HEK293 (cell line): ENCODE results near the gene KDM4C.
A peak's percentile ranks its signal among the peaks of the same experiment; 100 is the strongest.
"Not testable (repeated sequence)": the region's sequence is repeated elsewhere in the genome, so short reads cannot be mapped to it uniquely, and the experiment has no call there.

Experiments
- CTCF ChIA-PET: fragments of 350-600 bp; formaldehyde crosslinking; extraction: SDS; loops from one replicate; lab custom pipeline; 2021; ENCODE audit warnings: antibody characterized with exemption; lab: Yijun Ruan, JAX
- POLR2A ChIA-PET: fragments of 300-600 bp; formaldehyde crosslinking; extraction: SDS; loops from one replicate; lab custom pipeline; 2020; ENCODE audit warnings: antibody characterized with exemption, inconsistent platforms; lab: Yijun Ruan, JAX
- H3K27ac ChIP-seq: fragments of 200-500 bp; sonication (Bioruptor generic); 2 replicates; pipeline ENCODE4 v1.5.1; 2014; ENCODE audit warnings: low read depth, low read length, control low read depth, inconsistent platforms; ENCODE audit errors: extremely low read depth
- H3K36me3 ChIP-seq, 2 experiments: fragments of 200-500 bp in 1 of 2; sonication (Bioruptor generic) in 1 of 2; 1 replicate in 1 of 2; 2 replicates in 1 of 2; pipeline ENCODE4 v1.5.1; 2014 to 2017; ENCODE audit warnings: inconsistent platforms in 2 of 2, low read length in 2 of 2; ENCODE audit not compliant: control insufficient read depth in 2 of 2, insufficient read depth in 1 of 2
- H3K4me1 ChIP-seq: fragments of 200-500 bp; sonication (Bioruptor generic); 2 replicates; pipeline ENCODE4 v1.5.1; 2014; ENCODE audit warnings: mild to moderate bottlenecking, low read length, inconsistent platforms; ENCODE audit not compliant: control insufficient read depth, insufficient read depth
- H3K4me3 ChIP-seq: 2 replicates; pipeline ENCODE4 v1.5.1; 2011; ENCODE audit warnings: low read depth, mild to moderate bottlenecking, control low read depth, low read length, moderate library complexity
- H3K9me3 ChIP-seq: fragments of 200-500 bp; sonication (Bioruptor generic); 2 replicates; pipeline ENCODE4 v1.5.1; 2014; ENCODE audit warnings: low read depth, low read length, inconsistent platforms; ENCODE audit not compliant: control insufficient read depth, insufficient read depth
- BCL11A ChIP-seq: fragments of 450-650 bp; formaldehyde crosslinking; IDR thresholded peaks from 2 replicates; pipeline ENCODE4 v1.5.1; 2016; ENCODE audit warnings: low read depth, missing biosample characterization, missing genetic modification characterization
- BCL6B ChIP-seq: fragments of 450-650 bp; formaldehyde crosslinking; IDR thresholded peaks from 2 replicates; pipeline ENCODE4 v1.5.1; 2017; ENCODE audit warnings: missing biosample characterization, missing genetic modification characterization
- MEIS1 ChIP-seq: sonication (generic); formaldehyde crosslinking; IDR thresholded peaks from 2 replicates; pipeline ENCODE4 v1.8.1; 2022; ENCODE audit warnings: missing genetic modification reagents, mild to moderate bottlenecking, borderline replicate concordance
- PRDM10 ChIP-seq: fragments of 450-650 bp; formaldehyde crosslinking; IDR thresholded peaks from 2 replicates; pipeline ENCODE4 v1.5.1; 2016; ENCODE audit warnings: missing biosample characterization, missing genetic modification characterization
- SP3 ChIP-seq: fragments of 450-650 bp; formaldehyde crosslinking; IDR thresholded peaks from 2 replicates; pipeline ENCODE4 v1.5.1; 2016; ENCODE audit warnings: missing biosample characterization, missing genetic modification characterization
- ZBTB26 ChIP-seq: fragments of 450-650 bp; formaldehyde crosslinking; optimal IDR thresholded peaks from 2 replicates; pipeline ENCODE3; 2016; ENCODE audit warnings: missing biosample characterization, mild to moderate bottlenecking, missing genetic modification characterization
- ZBTB49 ChIP-seq: fragments of 450-650 bp; formaldehyde crosslinking; IDR thresholded peaks from 2 replicates; pipeline ENCODE4 v1.5.1; 2016; ENCODE audit warnings: missing biosample characterization, missing genetic modification characterization, low read depth
- ZBTB6 ChIP-seq: fragments of 450-650 bp; formaldehyde crosslinking; IDR thresholded peaks from 2 replicates; pipeline ENCODE4 v1.5.1; 2017; ENCODE audit warnings: missing biosample characterization, missing genetic modification characterization
- ZNF175 ChIP-seq: fragments of 450-650 bp; formaldehyde crosslinking; IDR thresholded peaks from 2 replicates; pipeline ENCODE4 v1.5.1; 2016; ENCODE audit warnings: missing biosample characterization, missing genetic modification characterization
- ZNF26 ChIP-seq: fragments of 450-650 bp; formaldehyde crosslinking; IDR thresholded peaks from 2 replicates; pipeline ENCODE4 v1.5.1; 2016; ENCODE audit warnings: missing biosample characterization, missing genetic modification characterization
- ZNF350 ChIP-seq: fragments of 450-650 bp; formaldehyde crosslinking; IDR thresholded peaks from 2 replicates; pipeline ENCODE4 v1.5.0; 2017; ENCODE audit warnings: missing biosample characterization, mild to moderate bottlenecking, missing genetic modification characterization
- ZNF416 ChIP-seq: fragments of 450-650 bp; formaldehyde crosslinking; IDR thresholded peaks from 2 replicates; pipeline ENCODE4 v1.5.1; 2016; ENCODE audit warnings: missing biosample characterization, missing genetic modification characterization
- ZNF561 ChIP-seq: fragments of 450-650 bp; IDR thresholded peaks from 2 replicates; pipeline ENCODE4 v1.5.1; 2018; ENCODE audit warnings: missing biosample characterization, missing genetic modification characterization, borderline replicate concordance
- ZNF704 ChIP-seq: fragments of 450-650 bp; formaldehyde crosslinking; IDR thresholded peaks from 2 replicates; pipeline ENCODE4 v1.5.1; 2016; ENCODE audit warnings: missing biosample characterization, missing genetic modification characterization

KDM4C gene

GRCh38 chr9:6946583-6947166 is 188.9 kb downstream of the KDM4C start (continued):
- TF ChIP-seq ZBTB49 (tag by site-specific recombination) (no peak), ZBTB26 (tag by site-specific recombination) (no peak)
- TF ChIP-seq, all 188 proteins: peak for 0

GRCh38 chr9:6948921-6949320 is 191.1 kb downstream of the KDM4C start:
- H3K36me3 ChIP-seq, CTCF ChIA-PET, H3K4me1 ChIP-seq, POLR2A ChIA-PET, H3K9me3 ChIP-seq, H3K4me3 ChIP-seq, H3K27ac ChIP-seq: not testable (repeated sequence)

- Histone ChIP-seq H3K4me1 (0 out of 2 replicates have a peak, but pooled peaks cover 5% of the 10 kb centered on the region), H3K9me3 (no peaks in the 10 kb centered on the region), H3K27ac (no peak overlapping the region), H3K4me3 (no peak overlapping the region), H3K36me3 (no peaks in the 10 kb centered on the region)
- ChIA-PET POLR2A (no interaction called here), CTCF (interaction anchor here (0.7 kb wide), 1 partner anchor 175 kb away, joined by 3 read pairs; no protein-coding TSS in a partner anchor)
- TF ChIP-seq PRDM10 (tag by site-specific recombination) (0 out of 2 replicates have a peak, but pooled peaks have one; percentile 12), ZNF561 (tag by site-specific recombination) (no peak), ZNF350 (tag by site-specific recombination) (no peak), MEIS1 (CRISPR knock-in tag) (no peak), ZBTB6 (tag by site-specific recombination) (no peak)
Measured at GRCh38 chr9:6955251-6955921, 197.6 kb downstream of the KDM4C start.

GRCh38 chr9:6956879-6957278 is 199.1 kb downstream of the KDM4C start:
- no peaks in the 10 kb centered on the region for H3K36me3 ChIP-seq
- no peak overlapping the region for H3K27ac ChIP-seq
- POLR2A ChIA-PET, result no interaction called here
- H3K9me3 ChIP-seq, result no peaks in the 10 kb centered on the region
- H3K4me1 ChIP-seq, result 0 out of 2 replicates have a peak, but pooled peaks cover 5% of the 10 kb centered on the region
- CTCF ChIA-PET, result no interaction called here
- H3K4me3 ChIP-seq, result no peak overlapping the region
- TF ChIP-seq BCL6B (tag by site-specific recombination) (no peak), BCL11A (tag by site-specific recombination) (no peak), ZNF416 (no peak), SP3 (tag by site-specific recombination) (no peak), ZNF26 (tag by site-specific recombination) (no peak), ZNF704 (tag by site-specific recombination) (no peak), ZNF175 (no peak)
